ENCODE data around the gene MTCL1.

Gene MTCL1

DNA sequence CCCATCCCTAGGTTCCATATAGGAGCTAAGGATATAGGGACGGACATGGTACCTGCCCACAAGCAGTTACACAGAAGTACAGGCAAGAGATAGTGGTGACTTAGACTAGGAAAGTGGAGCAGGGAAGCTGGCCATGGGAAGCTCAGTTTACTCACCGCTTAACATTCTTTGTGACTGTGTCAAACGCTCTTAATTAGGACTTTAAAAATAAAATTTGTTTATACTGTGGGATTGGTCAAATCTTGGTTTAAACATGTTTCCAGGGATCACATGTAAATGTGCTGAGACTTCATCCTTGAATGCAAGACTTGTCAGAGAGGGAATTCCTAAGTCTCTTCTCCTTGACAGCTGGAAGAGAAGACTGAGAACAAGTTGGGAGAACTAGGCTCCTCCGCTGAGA is 107.3 kb downstream of the MTCL1 start:
- Histone ChIP-seq H3K36me3 (ENCODE audit: insufficient read depth, insufficient read length, low read length) (peaks cover 55% of the 10 kb centered on the region), H3K9me3 (ENCODE audit: insufficient read depth, low read length) (no peaks in the 10 kb centered on the region), H3K4me1 (ENCODE audit: insufficient read depth, insufficient read length) (no peaks in the 10 kb centered on the region), H3K4me3 (ENCODE audit: insufficient read length, low read depth) (no peak overlapping the region), H3K27me3 (ENCODE audit: insufficient read depth, insufficient read length) (no peaks in the 10 kb centered on the region), H3K9ac (ENCODE audit: insufficient read length, low read depth) (no peak overlapping the region)
- no peak for TF ChIP-seq YY1 (IDR thresholded peaks at IDR 0.05; ENCODE audit: insufficient read depth, insufficient read length)
- TF ChIP-seq SUZ12 (IDR thresholded peaks at IDR 0.05; ENCODE audit: extremely low read depth, insufficient read depth, insufficient read length), result no peak
- no peak for TF ChIP-seq ZNF274 (IDR thresholded peaks at IDR 0.05; ENCODE audit: low read depth, low read length)
- DNase-seq (ENCODE audit: low read depth, low spot score), result no peak

- Histone ChIP-seq H3K27me3 (ENCODE audit: insufficient read depth, insufficient read length) (no peaks in the 10 kb centered on the region), H3K9ac (ENCODE audit: insufficient read length, low read depth) (no peak overlapping the region), H3K9me3 (ENCODE audit: insufficient read depth, low read length) (no peaks in the 10 kb centered on the region), H3K36me3 (ENCODE audit: insufficient read depth, insufficient read length, low read length) (peaks cover 57% of the 10 kb centered on the region), H3K4me1 (ENCODE audit: insufficient read depth, insufficient read length) (no peaks in the 10 kb centered on the region), H3K4me3 (ENCODE audit: insufficient read length, low read depth) (no peak overlapping the region)
- TF ChIP-seq SUZ12 (IDR thresholded peaks at IDR 0.05; ENCODE audit: extremely low read depth, insufficient read depth, insufficient read length) (no peak), YY1 (IDR thresholded peaks at IDR 0.05; ENCODE audit: insufficient read depth, insufficient read length) (no peak), ZNF274 (IDR thresholded peaks at IDR 0.05; ENCODE audit: low read depth, low read length) (no peak)
- DNase-seq (ENCODE audit: low read depth, low spot score), result no peak
Measured at GRCh38 chr18:8813611-8814010, 108.3 kb downstream of the MTCL1 start.

DNA sequence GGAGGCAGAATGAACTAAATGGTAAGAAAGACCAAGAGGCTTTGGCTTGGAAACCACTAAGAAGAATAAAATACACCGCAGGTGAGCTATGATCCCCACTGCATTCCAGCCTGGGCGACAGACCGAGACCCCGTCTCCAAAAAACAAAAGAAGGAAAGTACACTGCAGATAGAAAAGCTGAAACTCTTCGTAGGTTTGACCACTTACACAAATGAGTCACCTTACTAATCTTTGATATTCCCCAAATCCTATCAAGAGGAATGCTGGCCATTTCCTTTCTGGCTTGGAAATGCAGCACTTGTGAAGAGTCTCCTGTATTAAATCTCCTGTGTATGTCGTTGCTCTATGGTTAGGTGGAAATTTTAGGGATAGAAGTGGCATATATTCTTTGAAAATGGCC is 108.8 kb downstream of the MTCL1 start:
- Histone ChIP-seq H3K9ac (ENCODE audit: insufficient read length, low read depth) (no peak overlapping the region), H3K27me3 (ENCODE audit: insufficient read depth, insufficient read length) (no peaks in the 10 kb centered on the region), H3K36me3 (ENCODE audit: insufficient read depth, insufficient read length, low read length) (peaks cover 59% of the 10 kb centered on the region), H3K4me1 (ENCODE audit: insufficient read depth, insufficient read length) (no peaks in the 10 kb centered on the region), H3K4me3 (ENCODE audit: insufficient read length, low read depth) (no peak overlapping the region), H3K9me3 (ENCODE audit: insufficient read depth, low read length) (no peaks in the 10 kb centered on the region)
- no peak for DNase-seq (ENCODE audit: low read depth, low spot score)
- TF ChIP-seq YY1 (IDR thresholded peaks at IDR 0.05; ENCODE audit: insufficient read depth, insufficient read length) (no peak), ZNF274 (IDR thresholded peaks at IDR 0.05; ENCODE audit: low read depth, low read length) (no peak), SUZ12 (IDR thresholded peaks at IDR 0.05; ENCODE audit: extremely low read depth, insufficient read depth, insufficient read length) (no peak)

DNA sequence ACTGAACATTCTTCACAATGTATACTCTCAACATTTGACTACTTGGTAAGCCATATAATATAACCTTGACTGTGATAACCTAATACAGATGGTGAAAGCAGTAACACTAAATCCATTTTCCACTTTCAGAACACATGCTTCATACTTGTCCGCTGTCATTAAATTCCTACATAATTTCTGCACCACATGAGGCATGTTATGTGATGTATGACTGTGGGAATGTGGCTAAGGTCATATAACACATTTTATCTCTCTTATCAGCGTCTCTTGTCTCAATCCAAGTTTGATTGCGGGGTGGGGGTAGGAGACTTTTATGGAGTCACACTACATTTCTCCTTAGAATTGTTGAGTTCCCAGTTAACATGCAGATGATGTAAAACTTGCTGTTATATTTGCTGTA is 110.9 kb downstream of the MTCL1 start:
- TF ChIP-seq SUZ12 (IDR thresholded peaks at IDR 0.05; ENCODE audit: extremely low read depth, insufficient read depth, insufficient read length), result no peak
- no peak for TF ChIP-seq ZNF274 (IDR thresholded peaks at IDR 0.05; ENCODE audit: low read depth, low read length)
- no peak for TF ChIP-seq YY1 (IDR thresholded peaks at IDR 0.05; ENCODE audit: insufficient read depth, insufficient read length)
- Histone ChIP-seq H3K36me3 (ENCODE audit: insufficient read depth, insufficient read length, low read length) (peaks cover 56% of the 10 kb centered on the region), H3K4me3 (ENCODE audit: insufficient read length, low read depth) (no peak overlapping the region), H3K9ac (ENCODE audit: insufficient read length, low read depth) (no peak overlapping the region), H3K27me3 (ENCODE audit: insufficient read depth, insufficient read length) (no peaks in the 10 kb centered on the region), H3K4me1 (ENCODE audit: insufficient read depth, insufficient read length) (no peaks in the 10 kb centered on the region), H3K9me3 (ENCODE audit: insufficient read depth, low read length) (no peaks in the 10 kb centered on the region)
- DNase-seq (ENCODE audit: low read depth, low spot score), result no peak

DNA sequence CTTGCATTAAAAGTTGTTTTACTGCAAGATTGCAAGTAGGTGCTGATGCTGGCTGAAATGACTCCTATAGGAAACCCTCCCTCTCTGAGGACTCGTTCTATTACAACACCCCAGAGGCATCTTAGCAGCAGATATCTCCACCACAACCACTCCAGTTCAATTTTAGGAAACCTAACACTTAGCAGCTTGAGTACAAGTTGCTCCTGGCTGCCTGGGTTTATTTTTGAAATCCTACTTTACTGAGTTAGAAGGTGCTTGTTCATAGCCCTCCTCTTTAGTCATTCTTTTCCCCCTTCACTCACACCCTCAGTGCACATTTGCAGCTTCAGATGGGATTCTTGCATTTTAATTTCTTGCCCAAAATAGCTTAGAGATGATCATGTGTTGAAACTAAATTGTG is 111.5 kb downstream of the MTCL1 start:
- H3K4me3 ChIP-seq (ENCODE audit: insufficient read length, low read depth), result no peak overlapping the region
- H3K9ac ChIP-seq (ENCODE audit: insufficient read length, low read depth), result no peak overlapping the region
- H3K27me3 ChIP-seq (ENCODE audit: insufficient read depth, insufficient read length), result no peaks in the 10 kb centered on the region
- DNase-seq (ENCODE audit: low read depth, low spot score), result no peak
- H3K9me3 ChIP-seq (ENCODE audit: insufficient read depth, low read length), result no peaks in the 10 kb centered on the region
- no peak for TF ChIP-seq YY1 (IDR thresholded peaks at IDR 0.05; ENCODE audit: insufficient read depth, insufficient read length)
- TF ChIP-seq SUZ12 (IDR thresholded peaks at IDR 0.05; ENCODE audit: extremely low read depth, insufficient read depth, insufficient read length), result no peak
- TF ChIP-seq ZNF274 (IDR thresholded peaks at IDR 0.05; ENCODE audit: low read depth, low read length), result no peak
- peaks cover 54% of the 10 kb centered on the region for H3K36me3 ChIP-seq (ENCODE audit: insufficient read depth, insufficient read length, low read length)
- no peaks in the 10 kb centered on the region for H3K4me1 ChIP-seq (ENCODE audit: insufficient read depth, insufficient read length)

DNA sequence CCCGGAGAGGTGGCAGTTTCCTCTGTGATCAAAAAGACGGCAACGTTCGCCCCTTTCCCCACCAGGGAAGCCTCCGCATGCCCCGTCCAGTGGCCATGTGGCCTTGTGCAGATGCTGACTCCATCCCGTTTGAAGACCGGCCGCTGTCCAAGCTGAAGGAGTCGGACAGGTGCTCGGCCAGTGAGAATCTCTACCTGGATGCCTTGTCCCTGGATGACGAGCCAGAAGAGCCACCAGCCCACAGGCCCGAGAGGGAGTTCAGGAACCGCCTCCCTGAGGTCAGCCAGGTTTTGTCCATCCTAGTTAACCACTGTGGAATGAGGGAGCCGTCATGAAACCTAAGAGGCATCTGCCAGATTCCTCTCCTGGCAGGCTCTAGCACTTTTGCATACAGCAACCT is 113.6 kb downstream of the MTCL1 start:
- Histone ChIP-seq H3K4me1 (ENCODE audit: insufficient read depth, insufficient read length) (no peaks in the 10 kb centered on the region), H3K27me3 (ENCODE audit: insufficient read depth, insufficient read length) (no peaks in the 10 kb centered on the region), H3K9me3 (ENCODE audit: insufficient read depth, low read length) (no peaks in the 10 kb centered on the region), H3K9ac (ENCODE audit: insufficient read length, low read depth) (no peak overlapping the region), H3K36me3 (ENCODE audit: insufficient read depth, insufficient read length, low read length) (peaks cover 59% of the 10 kb centered on the region), H3K4me3 (ENCODE audit: insufficient read length, low read depth) (no peak overlapping the region)
- no peak for TF ChIP-seq SUZ12 (IDR thresholded peaks at IDR 0.05; ENCODE audit: extremely low read depth, insufficient read depth, insufficient read length)
- no peak for TF ChIP-seq YY1 (IDR thresholded peaks at IDR 0.05; ENCODE audit: insufficient read depth, insufficient read length)
- TF ChIP-seq ZNF274 (IDR thresholded peaks at IDR 0.05; ENCODE audit: low read depth, low read length), result no peak
- DNase-seq (ENCODE audit: low read depth, low spot score), result no peak

DNA sequence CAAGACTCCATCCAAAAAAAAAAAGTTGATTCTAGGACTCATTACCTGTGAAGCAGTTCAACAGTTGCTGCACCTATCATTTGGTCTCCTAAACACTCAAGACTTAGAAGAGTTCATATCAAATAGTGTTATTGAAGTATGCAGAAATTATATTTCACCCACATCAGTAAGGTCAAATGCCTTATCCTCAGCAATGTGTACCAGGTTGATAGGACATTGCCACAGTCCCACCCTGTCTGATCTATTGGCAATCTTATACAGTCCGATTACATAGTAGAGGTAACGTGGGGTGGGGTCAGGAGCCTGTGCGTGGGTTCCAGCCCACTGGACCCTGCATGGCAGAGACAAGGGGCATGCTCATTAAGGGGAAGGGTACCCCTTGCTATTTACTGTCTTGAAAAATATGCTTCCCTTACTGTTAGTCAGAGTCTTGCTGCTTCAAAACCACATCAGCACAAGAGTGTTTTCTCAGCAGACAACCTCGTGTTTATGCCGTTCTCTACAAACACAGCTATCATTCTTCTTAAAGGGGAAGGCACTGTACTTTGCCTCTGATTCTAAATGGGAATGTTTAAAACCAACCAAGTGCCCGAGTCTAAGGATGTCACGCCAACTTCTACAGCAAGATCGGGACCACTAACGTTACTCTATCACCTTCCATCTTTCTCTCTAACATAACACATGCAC is 115.2 kb downstream of the MTCL1 start:
- Histone ChIP-seq H3K4me3 (ENCODE audit: insufficient read length, low read depth) (no peak overlapping the region), H3K27me3 (ENCODE audit: insufficient read depth, insufficient read length) (no peaks in the 10 kb centered on the region), H3K36me3 (ENCODE audit: insufficient read depth, insufficient read length, low read length) (peaks cover 68% of the 10 kb centered on the region), H3K9ac (ENCODE audit: insufficient read length, low read depth) (no peak overlapping the region), H3K9me3 (ENCODE audit: insufficient read depth, low read length) (no peaks in the 10 kb centered on the region), H3K4me1 (ENCODE audit: insufficient read depth, insufficient read length) (no peaks in the 10 kb centered on the region)
- DNase-seq (ENCODE audit: low read depth, low spot score), result no peak
- no peak for TF ChIP-seq YY1 (IDR thresholded peaks at IDR 0.05; ENCODE audit: insufficient read depth, insufficient read length)
- TF ChIP-seq ZNF274 (IDR thresholded peaks at IDR 0.05; ENCODE audit: low read depth, low read length), result no peak
- TF ChIP-seq SUZ12 (IDR thresholded peaks at IDR 0.05; ENCODE audit: extremely low read depth, insufficient read depth, insufficient read length), result no peak

Data from NT2/D1 (cell line).